Tibial nerve (tissue), 3 donors: ENCODE results near the gene VSTM4.

Source experiments
- POLR2A ChIP-seq, 2 donors: fragments of 450-650 bp; IDR thresholded peaks; one replicate each; pipeline ENCODE4 v1.6.1; 2017; ENCODE audit warnings: antibody characterized with exemption in 2 of 2, mild to moderate bottlenecking in 2 of 2, moderate library complexity in 2 of 2
- TF ChIP-seq, protein P1 (sequence below), 5 experiments: fragments of 200-600 bp in 3 of 5; fragments of 450-650 bp in 2 of 5; sonication (generic) in 3 of 5; IDR thresholded peaks; one replicate each; pipeline ENCODE4 v1.5.1; 2016 to 2019; ENCODE audit warnings: antibody characterized with exemption in 5 of 5, mild to moderate bottlenecking in 3 of 5, moderate library complexity in 2 of 5

DNA sequence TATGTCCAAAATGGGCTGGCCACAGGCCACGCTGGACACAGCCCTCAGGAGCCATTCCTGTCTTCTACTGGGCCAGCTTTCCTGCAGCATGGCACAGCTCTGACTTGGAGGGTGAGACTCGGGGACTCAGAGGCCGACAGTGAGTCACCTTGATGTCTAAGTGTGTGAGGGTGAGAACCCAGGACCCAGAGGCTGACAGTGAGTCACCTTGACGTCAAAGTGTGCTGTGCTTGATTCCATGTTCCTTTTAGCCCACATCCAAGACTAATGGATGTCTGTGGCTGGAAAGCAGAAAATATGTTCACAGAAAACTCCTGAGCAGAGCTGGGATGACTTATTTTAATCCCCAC is 24.5 kb upstream of the VSTM4 start:
- TF ChIP-seq, protein P1, sequence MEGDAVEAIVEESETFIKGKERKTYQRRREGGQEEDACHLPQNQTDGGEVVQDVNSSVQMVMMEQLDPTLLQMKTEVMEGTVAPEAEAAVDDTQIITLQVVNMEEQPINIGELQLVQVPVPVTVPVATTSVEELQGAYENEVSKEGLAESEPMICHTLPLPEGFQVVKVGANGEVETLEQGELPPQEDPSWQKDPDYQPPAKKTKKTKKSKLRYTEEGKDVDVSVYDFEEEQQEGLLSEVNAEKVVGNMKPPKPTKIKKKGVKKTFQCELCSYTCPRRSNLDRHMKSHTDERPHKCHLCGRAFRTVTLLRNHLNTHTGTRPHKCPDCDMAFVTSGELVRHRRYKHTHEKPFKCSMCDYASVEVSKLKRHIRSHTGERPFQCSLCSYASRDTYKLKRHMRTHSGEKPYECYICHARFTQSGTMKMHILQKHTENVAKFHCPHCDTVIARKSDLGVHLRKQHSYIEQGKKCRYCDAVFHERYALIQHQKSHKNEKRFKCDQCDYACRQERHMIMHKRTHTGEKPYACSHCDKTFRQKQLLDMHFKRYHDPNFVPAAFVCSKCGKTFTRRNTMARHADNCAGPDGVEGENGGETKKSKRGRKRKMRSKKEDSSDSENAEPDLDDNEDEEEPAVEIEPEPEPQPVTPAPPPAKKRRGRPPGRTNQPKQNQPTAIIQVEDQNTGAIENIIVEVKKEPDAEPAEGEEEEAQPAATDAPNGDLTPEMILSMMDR (IDR thresholded peaks at IDR 0.05), result no peak
- TF ChIP-seq POLR2A (IDR thresholded peaks at IDR 0.05), result no peak
